HUDEP-2 (cell line): ENCODE results near the gene QRFP.
"Not testable (repeated sequence)": the region's sequence is repeated elsewhere in the genome, so short reads cannot be mapped to it uniquely, and the experiment has no call there.

ENCODE experiments used
- DNase-seq, 76 experiments: peaks; one replicate each; lab custom pipeline; 2025; ENCODE audit not compliant: unreplicated experiment in 76 of 76; lab: John Stamatoyannopoulos, UW

Gene QRFP

GRCh38 chr9:130858739-130859705, 37.6 kb downstream of the QRFP start:
- DNase-seq: no peak

DNA sequence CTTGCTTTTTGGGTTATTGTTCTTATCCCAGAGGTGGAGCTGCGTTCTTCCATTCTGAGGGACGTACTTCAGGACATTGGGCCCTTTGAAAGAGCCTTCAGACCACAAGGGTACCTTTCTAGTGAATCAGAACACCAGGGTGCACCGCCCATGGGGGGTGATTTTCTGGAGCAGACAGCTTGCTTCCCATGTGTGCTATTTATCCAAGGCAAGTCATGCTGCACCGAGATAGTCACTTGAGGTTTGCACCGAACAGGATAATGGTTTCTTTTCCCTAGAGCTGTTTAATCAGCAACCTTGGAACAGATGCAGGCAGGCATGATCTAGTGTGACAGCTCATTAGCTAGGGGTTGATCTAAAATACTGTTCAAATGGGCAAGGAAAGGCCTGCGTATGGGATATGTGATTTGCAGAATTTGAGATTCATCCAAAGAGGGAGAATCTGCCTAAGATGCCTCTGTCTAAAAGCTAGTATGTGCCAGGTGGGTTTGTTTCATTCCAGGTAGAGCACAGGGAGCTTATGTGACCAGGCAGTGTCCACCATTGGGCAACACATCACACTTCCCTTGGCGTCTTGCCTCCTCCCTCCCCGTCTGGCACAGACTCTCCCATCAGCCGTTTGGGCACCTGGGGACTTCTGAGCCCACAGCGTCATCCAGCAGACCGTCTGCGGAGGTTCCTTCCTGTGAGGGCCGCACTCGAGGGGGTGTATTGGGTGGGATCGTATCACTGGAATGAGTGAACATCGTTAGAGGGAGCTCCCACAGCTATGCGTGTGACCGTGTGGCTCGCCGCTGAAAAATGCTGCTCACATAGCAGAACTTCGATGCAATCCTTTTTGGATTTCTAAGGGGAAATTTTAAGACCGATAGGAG, 38.5 kb downstream of the QRFP start:
- no peak for DNase-seq

DNA sequence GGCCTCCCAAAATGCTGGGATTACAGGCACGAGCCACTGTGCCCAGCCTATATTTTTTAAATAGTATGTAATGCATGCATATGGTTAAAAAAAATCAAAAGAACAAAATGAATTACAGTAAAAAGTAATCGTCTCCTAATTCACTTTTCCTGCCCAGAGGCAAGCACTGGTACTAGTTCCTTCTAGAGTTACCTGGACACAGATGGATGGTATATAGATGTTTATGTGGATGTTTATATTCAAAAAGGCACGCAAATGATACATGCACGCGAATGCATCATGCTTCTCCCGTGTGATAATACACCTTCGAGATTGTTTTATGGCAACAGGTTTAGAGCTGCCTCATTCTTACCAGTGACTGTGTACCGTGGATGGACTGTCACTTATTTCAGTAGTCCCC, 40.1 kb downstream of the QRFP start:
- DNase-seq: no peak

DNA sequence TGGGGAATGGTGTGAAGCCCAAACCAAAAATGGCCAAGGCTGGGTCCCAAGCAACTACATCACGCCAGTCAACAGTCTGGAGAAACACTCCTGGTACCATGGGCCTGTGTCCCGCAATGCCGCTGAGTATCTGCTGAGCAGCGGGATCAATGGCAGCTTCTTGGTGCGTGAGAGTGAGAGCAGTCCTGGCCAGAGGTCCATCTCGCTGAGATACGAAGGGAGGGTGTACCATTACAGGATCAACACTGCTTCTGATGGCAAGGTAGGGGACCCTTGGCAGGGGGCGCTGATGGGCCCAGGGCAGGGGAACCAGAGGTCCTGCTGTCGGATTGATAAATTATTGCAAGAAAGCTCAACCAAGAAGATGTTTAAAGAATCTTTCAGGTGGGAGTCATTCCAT, 41.8 kb downstream of the QRFP start:
- DNase-seq: no peak

- DNase-seq: no peak
Observed at GRCh38 chr9:130854092-130854491, 42.5 kb downstream of the QRFP start.

DNA sequence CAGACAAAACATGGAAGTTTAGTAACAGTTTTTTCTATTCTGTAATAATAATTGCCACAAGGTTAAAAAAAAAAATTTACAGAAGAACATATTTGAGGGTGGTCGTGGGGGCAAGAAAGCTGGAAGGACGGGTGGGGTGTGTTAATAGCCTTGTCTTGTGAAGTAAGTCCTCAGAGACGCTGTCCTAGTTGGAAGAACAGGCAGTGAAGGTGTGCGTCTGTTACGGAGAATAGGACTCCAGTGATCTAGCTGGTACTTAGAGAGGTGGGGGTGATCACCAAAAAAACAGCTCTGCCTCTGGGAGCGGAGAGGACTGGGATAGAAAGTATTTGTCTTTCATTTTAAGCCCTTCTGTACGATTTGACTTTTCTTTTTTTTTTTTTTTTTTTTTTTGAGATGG, 43.8 kb downstream of the QRFP start:
- DNase-seq: no peak

DNA sequence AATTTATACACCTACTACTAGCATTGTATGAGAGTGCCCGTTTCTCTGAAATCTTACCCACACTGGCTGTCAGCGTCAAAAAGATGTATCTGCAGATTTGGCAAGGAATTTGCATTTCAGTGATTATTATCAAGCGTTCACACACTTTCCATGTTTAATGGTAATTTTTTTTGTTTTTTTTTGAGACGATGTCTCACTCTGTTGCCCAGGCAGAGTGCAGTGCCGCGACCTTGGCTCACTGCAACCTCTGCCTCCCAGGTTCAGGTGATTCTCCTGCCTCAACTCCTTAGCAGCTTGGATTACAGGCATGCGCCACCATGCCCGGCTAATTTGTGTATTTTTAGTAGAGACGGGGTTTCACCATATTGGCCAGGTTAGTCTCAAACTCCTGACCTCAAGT, 47.3 kb downstream of the QRFP start:
- DNase-seq: peak in 1 of 76 experiments; percentile 9

- DNase-seq: not testable (repeated sequence)
Observed at GRCh38 chr9:130848514-130848913, 48.1 kb downstream of the QRFP start.

GRCh38 chr9:130847306-130848217, 49.0 kb downstream of the QRFP start:
- peak in 2 of 76 experiments; percentile 4 to 7 for DNase-seq

DNA sequence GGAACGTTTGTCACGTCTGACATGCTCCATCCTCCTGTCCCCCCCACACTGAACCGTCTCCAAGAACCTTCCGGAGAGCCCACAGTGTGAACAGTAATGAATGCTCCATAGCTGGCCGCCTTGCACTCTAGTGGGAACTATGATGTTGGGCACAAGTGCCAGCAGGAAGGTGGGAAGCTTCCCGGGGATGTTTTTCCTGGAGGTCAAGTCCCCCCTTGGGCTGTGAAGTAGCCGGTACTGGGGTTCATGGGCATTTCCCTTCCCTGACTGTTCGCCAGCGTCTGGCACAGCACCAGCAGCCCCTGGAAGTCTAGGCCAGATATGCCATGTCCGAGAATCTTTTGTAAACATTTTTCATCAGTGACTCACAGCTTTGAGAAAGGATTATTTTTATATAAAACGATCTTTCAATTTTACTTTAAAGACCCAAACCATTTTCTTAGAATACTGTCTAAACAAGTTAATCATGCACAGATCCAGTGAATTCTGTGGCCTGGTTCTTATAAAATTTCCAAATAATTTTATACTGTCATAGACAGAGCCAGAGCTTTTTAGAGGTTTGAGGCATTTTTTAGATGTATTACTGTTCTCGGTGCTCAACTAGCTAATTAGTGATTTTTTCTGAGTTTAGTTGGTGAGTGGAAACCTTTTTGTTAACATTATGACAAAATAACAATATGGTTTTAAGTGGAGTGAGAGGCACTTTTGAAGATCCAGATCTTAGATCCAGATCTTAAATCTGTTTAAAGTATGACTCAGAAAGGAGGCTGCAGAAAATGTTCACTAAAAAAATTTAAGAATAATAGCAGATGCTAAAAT, 49.9 kb downstream of the QRFP start:
- DNase-seq: peak in 4 of 76 experiments; percentile 7 to 19 (median 9)

DNA sequence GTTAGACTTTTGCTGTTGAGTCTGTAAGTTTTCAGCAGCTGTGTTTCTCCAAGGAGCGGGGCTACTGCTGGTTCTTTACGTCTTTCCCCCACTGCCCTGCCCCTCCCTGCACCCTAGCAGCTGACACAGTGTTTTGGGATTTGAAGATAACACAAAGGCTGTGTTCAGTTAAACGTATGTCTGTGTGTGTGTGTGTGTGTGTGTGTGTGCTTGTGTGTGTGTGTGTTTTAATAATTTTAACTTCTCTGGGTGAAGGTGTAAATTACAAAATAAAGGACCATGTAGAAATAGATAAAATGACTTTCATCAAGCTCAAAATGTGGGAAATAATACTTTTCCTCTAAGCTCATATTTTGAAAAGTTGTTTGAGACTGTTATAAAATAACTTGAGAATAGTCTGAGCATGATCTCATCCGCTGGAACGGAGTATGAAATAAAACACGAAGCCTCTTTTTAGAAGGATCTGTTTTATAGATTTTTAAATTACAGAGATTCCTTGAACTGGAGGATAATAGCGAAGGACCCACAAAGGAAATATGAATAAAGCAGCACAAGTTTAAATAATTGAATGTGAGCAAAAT, 50.6 kb downstream of the QRFP start:
- peak in 73 of 76 experiments; percentile 30 to 88 (median 67) for DNase-seq

DNA sequence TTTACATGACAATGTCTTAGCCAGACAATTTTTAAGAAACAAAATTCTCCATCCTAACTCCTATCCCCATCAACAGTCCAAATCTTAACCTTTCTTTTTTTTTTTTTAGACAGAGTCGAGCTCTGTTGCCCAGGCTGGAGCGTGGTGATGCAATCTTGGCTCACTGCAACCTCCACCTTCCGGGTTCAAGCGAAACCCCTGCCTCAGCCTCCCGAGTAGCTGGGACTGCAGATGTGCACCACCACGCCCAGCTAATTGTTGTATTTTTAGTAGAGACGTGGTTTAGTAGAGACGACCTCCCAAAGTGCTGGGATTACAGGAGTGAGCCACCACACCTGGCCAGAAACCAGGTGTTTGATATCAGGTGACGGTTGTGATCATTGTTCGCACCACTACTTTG, 51.4 kb downstream of the QRFP start:
- DNase-seq: no peak

GRCh38 chr9:130844044-130844451, 52.6 kb downstream of the QRFP start:
- DNase-seq: peak in 72 of 76 experiments; percentile 5 to 89 (median 54)

- DNase-seq: peak in 22 of 76 experiments; percentile 3 to 57 (median 26)
Observed at GRCh38 chr9:130843049-130843908, 53.3 kb downstream of the QRFP start.
